ENCODE results near the gene C16orf95. TPM values are rescaled to one million over a fixed set of nuclear protein-coding genes. Genes with fewer than 3 reads are reported as not detected.

C16orf95 gene
- total RNA-seq, 1 experiment from 2014 or later: 6.0 TPM

DNA sequence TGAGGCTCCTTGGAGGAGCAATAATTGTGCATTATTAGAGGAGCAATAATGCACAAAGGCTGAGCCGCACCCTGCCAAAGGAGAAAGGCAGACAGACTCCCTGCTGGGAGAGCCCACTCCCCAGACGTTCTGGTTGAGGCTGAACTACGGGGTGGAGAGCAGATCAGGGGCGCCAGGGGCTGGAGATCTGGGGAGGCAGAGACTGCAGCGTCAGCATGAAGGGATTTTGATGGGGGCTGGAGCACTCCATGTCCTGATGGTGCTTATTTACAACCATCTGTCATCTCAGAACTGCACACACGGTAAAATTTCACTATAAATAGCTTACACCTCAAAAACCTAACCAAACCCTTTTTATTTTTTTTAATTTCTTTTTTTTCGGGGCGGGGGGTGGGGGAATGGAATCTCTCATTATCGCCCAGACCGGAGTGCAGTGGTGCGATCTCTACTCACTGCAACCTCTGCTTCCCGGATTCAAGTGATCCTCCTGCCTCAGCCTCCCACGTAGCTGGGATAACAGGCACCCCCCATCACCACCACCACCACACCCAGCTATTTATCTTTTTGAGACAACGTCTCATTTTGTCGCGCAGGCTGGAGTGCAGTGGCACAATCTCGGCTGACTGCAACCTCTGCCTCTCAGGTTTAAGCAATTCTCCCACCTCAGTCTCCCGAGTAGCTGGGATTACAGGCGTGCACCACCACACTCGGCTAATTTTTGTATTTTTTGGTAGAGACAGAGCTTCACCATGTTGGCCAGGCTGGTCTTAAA lies 4.3 kb upstream of the C16orf95 start:
- Histone ChIP-seq H3K9me3 (ENCODE audit: control insufficient read depth, insufficient read depth, low read depth, low read length) (no peaks in the 10 kb centered on the region), H3K4me1 (ENCODE audit: control insufficient read depth, insufficient read depth, low read length) (no peaks in the 10 kb centered on the region), H3K36me3 (ENCODE audit: control insufficient read depth, insufficient read depth, low read length) (peaks cover 12% of the 10 kb centered on the region; the same call in 1 of the 2 replicates), H3K27ac (ENCODE audit: low read length) (no peak overlapping the region), H3K27me3 (ENCODE audit: control insufficient read depth, insufficient read depth, low read length) (no peaks in the 10 kb centered on the region), H3K4me3 (ENCODE audit: low read depth in 2 of 2, low read length in 2 of 2) (no peak overlapping the region)
- ChIA-PET POLR2A (no interaction called here), CTCF (no interaction called here)
- in situ Hi-C loops (cut with HindIII; ENCODE audit: low pct_unique_long_range_greater_than_20kb, low sequenced_read_pairs) (no loop called here), intact Hi-C loops (cut with micrococcal nuclease; ENCODE audit: unreplicated experiment) (no loop called here)
- ATAC-seq (no peak), DNase-seq (ENCODE audit: low read depth, low spot score) (no peak)
- BruUV-seq (replicated peaks): no TSS peak
- TF ChIP-seq SIN3A (IDR thresholded peaks at IDR 0.05; ENCODE audit: borderline replicate concordance, insufficient read depth, low read depth, low read length) (no peak), TCF7L2 (IDR thresholded peaks at IDR 0.05; ENCODE audit: low read depth, low read length) (no peak), POLR2AphosphoS5 (IDR thresholded peaks at IDR 0.05; ENCODE audit: low read depth, low read length) (no peak)
- TF ChIP-seq, protein P1, sequence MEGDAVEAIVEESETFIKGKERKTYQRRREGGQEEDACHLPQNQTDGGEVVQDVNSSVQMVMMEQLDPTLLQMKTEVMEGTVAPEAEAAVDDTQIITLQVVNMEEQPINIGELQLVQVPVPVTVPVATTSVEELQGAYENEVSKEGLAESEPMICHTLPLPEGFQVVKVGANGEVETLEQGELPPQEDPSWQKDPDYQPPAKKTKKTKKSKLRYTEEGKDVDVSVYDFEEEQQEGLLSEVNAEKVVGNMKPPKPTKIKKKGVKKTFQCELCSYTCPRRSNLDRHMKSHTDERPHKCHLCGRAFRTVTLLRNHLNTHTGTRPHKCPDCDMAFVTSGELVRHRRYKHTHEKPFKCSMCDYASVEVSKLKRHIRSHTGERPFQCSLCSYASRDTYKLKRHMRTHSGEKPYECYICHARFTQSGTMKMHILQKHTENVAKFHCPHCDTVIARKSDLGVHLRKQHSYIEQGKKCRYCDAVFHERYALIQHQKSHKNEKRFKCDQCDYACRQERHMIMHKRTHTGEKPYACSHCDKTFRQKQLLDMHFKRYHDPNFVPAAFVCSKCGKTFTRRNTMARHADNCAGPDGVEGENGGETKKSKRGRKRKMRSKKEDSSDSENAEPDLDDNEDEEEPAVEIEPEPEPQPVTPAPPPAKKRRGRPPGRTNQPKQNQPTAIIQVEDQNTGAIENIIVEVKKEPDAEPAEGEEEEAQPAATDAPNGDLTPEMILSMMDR (IDR thresholded peaks at IDR 0.05): no peak
- TF ChIP-seq, protein P2, sequence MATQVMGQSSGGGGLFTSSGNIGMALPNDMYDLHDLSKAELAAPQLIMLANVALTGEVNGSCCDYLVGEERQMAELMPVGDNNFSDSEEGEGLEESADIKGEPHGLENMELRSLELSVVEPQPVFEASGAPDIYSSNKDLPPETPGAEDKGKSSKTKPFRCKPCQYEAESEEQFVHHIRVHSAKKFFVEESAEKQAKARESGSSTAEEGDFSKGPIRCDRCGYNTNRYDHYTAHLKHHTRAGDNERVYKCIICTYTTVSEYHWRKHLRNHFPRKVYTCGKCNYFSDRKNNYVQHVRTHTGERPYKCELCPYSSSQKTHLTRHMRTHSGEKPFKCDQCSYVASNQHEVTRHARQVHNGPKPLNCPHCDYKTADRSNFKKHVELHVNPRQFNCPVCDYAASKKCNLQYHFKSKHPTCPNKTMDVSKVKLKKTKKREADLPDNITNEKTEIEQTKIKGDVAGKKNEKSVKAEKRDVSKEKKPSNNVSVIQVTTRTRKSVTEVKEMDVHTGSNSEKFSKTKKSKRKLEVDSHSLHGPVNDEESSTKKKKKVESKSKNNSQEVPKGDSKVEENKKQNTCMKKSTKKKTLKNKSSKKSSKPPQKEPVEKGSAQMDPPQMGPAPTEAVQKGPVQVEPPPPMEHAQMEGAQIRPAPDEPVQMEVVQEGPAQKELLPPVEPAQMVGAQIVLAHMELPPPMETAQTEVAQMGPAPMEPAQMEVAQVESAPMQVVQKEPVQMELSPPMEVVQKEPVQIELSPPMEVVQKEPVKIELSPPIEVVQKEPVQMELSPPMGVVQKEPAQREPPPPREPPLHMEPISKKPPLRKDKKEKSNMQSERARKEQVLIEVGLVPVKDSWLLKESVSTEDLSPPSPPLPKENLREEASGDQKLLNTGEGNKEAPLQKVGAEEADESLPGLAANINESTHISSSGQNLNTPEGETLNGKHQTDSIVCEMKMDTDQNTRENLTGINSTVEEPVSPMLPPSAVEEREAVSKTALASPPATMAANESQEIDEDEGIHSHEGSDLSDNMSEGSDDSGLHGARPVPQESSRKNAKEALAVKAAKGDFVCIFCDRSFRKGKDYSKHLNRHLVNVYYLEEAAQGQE (IDR thresholded peaks at IDR 0.05; ENCODE audit: insufficient read depth in 1 of 2, low read depth in 2 of 2, low read length in 1 of 2): no peak

DNA sequence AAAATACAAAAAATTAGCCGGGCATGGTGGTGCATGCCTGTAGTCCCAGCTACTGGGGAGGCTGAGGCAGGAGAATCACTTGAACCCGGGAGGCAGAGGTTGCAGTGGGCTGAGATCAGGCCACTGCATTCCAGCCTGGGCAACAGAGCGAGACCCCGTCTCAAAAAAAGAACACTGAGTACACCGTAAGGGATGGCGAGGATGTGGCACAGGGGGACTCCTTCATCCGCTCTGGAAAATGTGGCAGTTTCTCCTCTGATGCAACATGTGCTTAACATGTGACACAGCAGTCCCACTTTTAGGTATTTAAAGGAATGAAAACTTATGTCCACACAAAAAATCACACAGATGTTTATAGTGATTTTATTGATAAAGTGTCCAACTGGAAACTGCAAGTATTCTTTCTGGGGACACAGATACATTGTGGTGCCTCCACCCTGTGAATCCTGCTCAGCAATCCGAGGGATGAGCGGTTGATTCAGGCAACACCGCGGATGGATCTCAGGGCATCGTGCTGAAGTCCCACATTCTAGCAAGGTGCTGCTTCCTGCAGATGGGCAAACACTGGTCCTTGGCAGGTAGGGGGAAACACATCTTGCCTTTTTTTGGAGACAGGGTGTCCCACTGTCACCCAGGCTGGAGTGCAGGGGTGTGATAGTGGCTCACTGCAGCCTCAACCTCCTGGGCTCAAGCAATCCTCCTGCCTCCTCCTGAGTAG lies 3.5 kb upstream of the C16orf95 start:
- Histone ChIP-seq H3K4me1 (ENCODE audit: control insufficient read depth, insufficient read depth, low read length) (no peaks in the 10 kb centered on the region), H3K4me3 (ENCODE audit: low read depth in 2 of 2, low read length in 2 of 2) (no peak overlapping the region), H3K27me3 (ENCODE audit: control insufficient read depth, insufficient read depth, low read length) (no peaks in the 10 kb centered on the region), H3K36me3 (ENCODE audit: control insufficient read depth, insufficient read depth, low read length) (peaks cover 12% of the 10 kb centered on the region; the same call in 1 of the 2 replicates), H3K27ac (ENCODE audit: low read length) (no peak overlapping the region), H3K9me3 (ENCODE audit: control insufficient read depth, insufficient read depth, low read depth, low read length) (no peaks in the 10 kb centered on the region)
- DNase-seq (ENCODE audit: low read depth, low spot score) (no peak), ATAC-seq (no peak)
- intact Hi-C loops (cut with micrococcal nuclease; ENCODE audit: unreplicated experiment) (no loop called here), in situ Hi-C loops (cut with HindIII; ENCODE audit: low pct_unique_long_range_greater_than_20kb, low sequenced_read_pairs) (no loop called here)
- TF ChIP-seq, protein P2 (IDR thresholded peaks at IDR 0.05; ENCODE audit: insufficient read depth in 1 of 2, low read depth in 2 of 2, low read length in 1 of 2): no peak
- TF ChIP-seq POLR2AphosphoS5 (IDR thresholded peaks at IDR 0.05; ENCODE audit: low read depth, low read length) (no peak), TCF7L2 (IDR thresholded peaks at IDR 0.05; ENCODE audit: low read depth, low read length) (no peak), SIN3A (IDR thresholded peaks at IDR 0.05; ENCODE audit: borderline replicate concordance, insufficient read depth, low read depth, low read length) (no peak)
- TF ChIP-seq, protein P1 (IDR thresholded peaks at IDR 0.05): no peak
- ChIA-PET CTCF (no interaction called here), POLR2A (no interaction called here)
- BruUV-seq (replicated peaks): no TSS peak
